GM23338 (cell line): Measurements from ENCODE around the gene NAA15.

Experiments used
- CREB1 ChIP-seq: fragments of 250-450 bp; sonication (Bioruptor Pico); IDR thresholded peaks from 2 replicates; pipeline ENCODE4 v1.5.0; 2020; ENCODE audit warnings: low read depth, mild to moderate bottlenecking, moderate library complexity
- CTCF ChIP-seq, 2 experiments: fragments of 200-600 bp in 1 of 2; sonication (generic) in 1 of 2; conservative IDR thresholded peaks; 2 replicates each; pipeline versions ENCODE4 v1.5.1 to v1.6.1; 2016 to 2017; ENCODE audit warnings: antibody characterized with exemption in 2 of 2, low read depth in 2 of 2, mild to moderate bottlenecking in 2 of 2, moderate library complexity in 1 of 2
- NANOG ChIP-seq: IDR thresholded peaks from 2 replicates; pipeline ENCODE4 v1.6.1; 2016; ENCODE audit warnings: antibody characterized with exemption, borderline replicate concordance
- POLR2AphosphoS5 ChIP-seq: IDR thresholded peaks from 2 replicates; pipeline ENCODE4 v1.6.1; 2016; ENCODE audit warnings: antibody characterized with exemption, low read depth

GRCh38 chr4:139469216-139469615 lies 167.9 kb downstream of the NAA15 start:
- no peak for TF ChIP-seq CTCF (conservative IDR thresholded peaks at IDR 0.05; ENCODE audit: low read depth in 2 of 2)
- TF ChIP-seq NANOG: no peak
- TF ChIP-seq POLR2AphosphoS5: no peak
- TF ChIP-seq CREB1 (CRISPR knock-in tag): no peak
